ENCODE data around the gene RASA3.
"Not testable (repeated sequence)": the region's sequence is repeated elsewhere in the genome, so short reads cannot be mapped to it uniquely, and the experiment has no call there.

Gene RASA3

DNA sequence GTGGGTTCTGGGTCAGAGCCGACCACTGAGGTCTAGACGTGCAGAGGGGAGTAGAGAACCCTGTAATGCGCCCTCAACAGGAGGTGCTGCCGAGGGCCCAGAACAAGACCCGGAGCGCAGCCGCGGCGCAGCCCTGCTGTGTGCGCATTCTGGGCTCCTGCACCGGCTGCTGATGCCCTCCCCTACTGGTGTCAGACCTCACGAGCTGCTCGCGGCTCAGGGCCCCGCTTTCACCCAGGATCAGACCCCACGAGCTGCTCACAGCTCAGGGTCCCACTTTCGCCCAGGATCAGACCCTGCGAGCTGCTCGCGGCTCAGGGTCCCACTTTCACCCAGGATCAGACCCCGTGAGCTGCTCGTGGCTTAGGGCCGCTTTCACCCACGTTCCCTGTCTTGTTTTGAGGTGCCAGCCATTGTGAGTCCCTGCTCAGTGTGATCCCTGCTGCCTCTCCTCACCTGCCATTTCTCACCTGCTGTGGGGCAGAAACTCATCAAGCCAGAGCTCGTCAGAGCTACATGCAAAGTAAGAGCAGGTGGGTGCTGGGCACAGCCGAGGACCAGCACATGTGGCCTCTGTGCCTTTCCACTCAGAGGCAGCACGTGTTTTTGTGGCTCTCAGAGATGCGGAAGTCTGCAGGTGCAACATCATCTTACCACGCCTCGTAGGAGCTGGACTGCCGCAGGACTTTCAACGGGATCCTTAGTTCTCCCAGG is 111.5 kb downstream of the RASA3 start:
- in situ Hi-C loops (cut with HindIII; ENCODE audit: low pct_unique_long_range_greater_than_20kb, low sequenced_read_pairs), result no loop called here
- TF ChIP-seq JUND (IDR thresholded peaks at IDR 0.05; ENCODE audit: low read depth), result no peak

DNA sequence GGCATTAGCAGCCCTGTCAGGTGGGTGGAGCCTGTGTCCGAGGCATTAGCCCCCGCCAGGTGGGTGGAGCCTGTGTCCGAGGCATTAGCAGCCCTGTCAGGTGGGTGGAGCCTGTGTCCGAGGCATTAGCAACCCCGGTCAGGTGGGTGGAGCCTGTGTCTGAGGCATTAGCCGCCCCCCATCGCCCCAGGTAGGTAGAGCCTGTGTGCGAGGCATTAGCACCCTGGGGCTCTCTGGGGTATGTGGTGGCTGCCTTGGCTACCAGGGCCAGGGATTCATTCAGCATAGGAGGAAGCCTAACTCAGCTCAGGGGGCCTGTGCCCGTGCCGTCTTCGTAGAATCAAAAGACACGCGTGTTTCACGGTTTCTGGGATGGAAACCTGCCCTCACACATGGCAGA is 112.3 kb downstream of the RASA3 start:
- in situ Hi-C loops (cut with HindIII; ENCODE audit: low pct_unique_long_range_greater_than_20kb, low sequenced_read_pairs), result not testable (repeated sequence)
- DNase-seq (ENCODE audit: low read depth in 1 of 2, low spot score in 1 of 2), result peak in 1 of 2 experiments; percentile 50

More for the DNA sequence above, 111.5 kb downstream of the RASA3 start:
- DNase-seq (ENCODE audit: low read depth in 1 of 2, low spot score in 1 of 2), result no peak

GRCh38 chr13:114019367-114019766 is 113.1 kb downstream of the RASA3 start:
- DNase-seq (ENCODE audit: low read depth in 1 of 2, low spot score in 1 of 2), result peak; percentile 90 to 93

DNA sequence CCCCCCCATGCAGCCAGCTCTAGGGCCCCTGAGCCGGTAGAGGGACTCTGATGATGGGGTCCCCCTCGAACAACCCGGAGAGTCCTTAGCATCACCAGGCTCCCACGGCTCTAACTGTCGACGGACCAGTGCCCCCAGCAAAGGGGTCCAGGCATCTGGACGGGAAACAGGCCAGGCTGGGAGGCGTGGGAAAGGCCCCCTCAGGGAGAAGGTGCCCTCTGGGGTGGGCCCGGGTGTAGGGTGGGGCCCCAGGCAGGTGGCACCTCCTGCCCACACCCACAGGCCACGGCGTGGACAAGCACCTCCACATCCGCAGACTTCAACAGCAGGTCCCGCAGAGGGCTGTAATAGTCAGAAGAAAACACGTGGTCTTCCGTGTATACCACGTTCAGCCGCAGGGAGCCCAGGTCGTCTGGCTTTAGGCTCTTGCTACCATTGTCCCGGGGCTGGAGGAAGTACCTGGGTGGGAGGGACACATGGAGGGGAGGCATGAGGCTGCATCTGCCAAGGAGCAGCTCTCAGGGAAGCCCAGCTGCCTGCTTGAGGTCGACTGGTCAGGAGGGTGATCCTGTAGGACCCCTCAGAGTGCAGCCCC is 113.9 kb downstream of the RASA3 start:
- in situ Hi-C loops (cut with HindIII; ENCODE audit: low pct_unique_long_range_greater_than_20kb, low sequenced_read_pairs), result no loop called here
- DNase-seq (ENCODE audit: low read depth in 1 of 2, low spot score in 1 of 2), result no peak
- no peak for TF ChIP-seq JUND (IDR thresholded peaks at IDR 0.05; ENCODE audit: low read depth)

More at GRCh38 chr13:114019367-114019766, 113.1 kb downstream of the RASA3 start:
- in situ Hi-C loops (cut with HindIII; ENCODE audit: low pct_unique_long_range_greater_than_20kb, low sequenced_read_pairs), result no loop called here
- no peak for TF ChIP-seq JUND (IDR thresholded peaks at IDR 0.05; ENCODE audit: low read depth)

GRCh38 chr13:114017966-114018365 is 114.5 kb downstream of the RASA3 start:
- no peak for TF ChIP-seq JUND (IDR thresholded peaks at IDR 0.05; ENCODE audit: low read depth)
- in situ Hi-C loops (cut with HindIII; ENCODE audit: low pct_unique_long_range_greater_than_20kb, low sequenced_read_pairs), result no loop called here
- DNase-seq (ENCODE audit: low read depth in 1 of 2, low spot score in 1 of 2), result no peak

DNA sequence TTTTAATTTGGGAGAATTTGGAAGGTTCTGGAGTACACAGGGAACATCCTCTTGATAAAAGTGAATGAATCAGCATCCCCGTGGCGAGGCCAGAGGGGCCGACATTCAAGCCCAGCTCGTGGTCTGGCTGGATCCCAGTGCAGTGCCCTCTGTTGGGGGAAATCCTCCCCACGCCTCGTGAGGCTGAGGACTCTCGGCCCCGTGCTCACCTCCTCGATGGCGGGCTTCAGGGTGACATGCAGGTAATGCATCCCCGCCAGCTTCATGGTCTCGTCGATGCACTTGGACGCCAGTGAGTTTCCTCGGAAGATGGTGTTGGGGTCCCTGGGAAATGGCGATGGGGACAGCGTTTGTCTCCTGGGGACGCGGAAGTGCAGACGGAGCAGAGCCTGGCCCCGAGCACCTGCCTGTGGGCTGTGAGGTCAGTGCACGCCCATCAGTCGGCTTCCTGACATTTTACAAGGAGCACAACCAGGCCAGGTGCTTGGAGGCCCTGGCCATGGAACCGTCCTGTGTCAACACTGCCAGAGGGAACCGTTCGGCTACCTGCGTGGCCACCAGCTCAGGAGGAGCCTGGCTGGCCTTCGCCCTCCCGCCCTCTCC is 115.3 kb downstream of the RASA3 start:
- TF ChIP-seq JUND (IDR thresholded peaks at IDR 0.05; ENCODE audit: low read depth), result no peak
- no peak for DNase-seq (ENCODE audit: low read depth in 1 of 2, low spot score in 1 of 2)
- in situ Hi-C loops (cut with HindIII; ENCODE audit: low pct_unique_long_range_greater_than_20kb, low sequenced_read_pairs), result no loop called here

DNA sequence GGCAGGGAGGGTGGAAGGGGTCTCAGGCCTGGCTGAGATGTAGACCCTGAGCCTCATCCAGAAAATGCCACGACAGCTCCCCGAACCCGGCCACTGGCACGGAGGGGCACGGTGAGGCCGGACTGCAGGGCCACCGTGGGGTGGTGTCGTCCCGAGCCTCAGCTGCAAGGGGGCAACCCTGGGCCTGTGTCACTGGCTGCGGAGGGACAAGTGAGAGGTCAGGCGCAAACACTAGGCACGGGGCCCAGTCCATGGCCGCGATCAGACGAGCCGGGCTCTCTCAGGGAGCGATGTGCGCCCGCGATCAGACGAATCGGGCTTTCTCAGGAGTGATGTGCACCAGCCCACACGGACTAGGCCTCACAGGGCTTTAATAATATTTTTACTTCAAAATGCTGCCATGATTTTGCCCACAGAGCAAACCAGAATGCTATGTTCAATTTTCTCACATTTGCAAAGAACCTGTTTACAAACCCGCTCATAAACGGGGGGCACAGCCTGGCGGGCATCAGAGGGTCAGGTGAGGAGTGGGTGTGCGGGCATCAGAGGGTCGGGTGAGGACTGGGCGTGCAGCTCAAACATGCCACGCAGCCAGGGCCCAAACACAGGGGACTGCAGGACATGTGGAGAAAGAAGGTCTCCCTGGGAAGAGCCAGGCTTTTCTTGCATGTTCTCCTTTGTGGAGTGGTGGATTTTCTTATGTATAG is 115.9 kb downstream of the RASA3 start:
- DNase-seq (ENCODE audit: low read depth in 1 of 2, low spot score in 1 of 2), result no peak
- in situ Hi-C loops (cut with HindIII; ENCODE audit: low pct_unique_long_range_greater_than_20kb, low sequenced_read_pairs), result no loop called here
- TF ChIP-seq JUND (IDR thresholded peaks at IDR 0.05; ENCODE audit: low read depth), result no peak

GRCh38 chr13:114015969-114016295 is 116.5 kb downstream of the RASA3 start:
- DNase-seq (ENCODE audit: low read depth in 1 of 2, low spot score in 1 of 2), result no peak
- in situ Hi-C loops (cut with HindIII; ENCODE audit: low pct_unique_long_range_greater_than_20kb, low sequenced_read_pairs), result no loop called here
- TF ChIP-seq JUND (IDR thresholded peaks at IDR 0.05; ENCODE audit: low read depth), result no peak

- no peak for TF ChIP-seq JUND (IDR thresholded peaks at IDR 0.05; ENCODE audit: low read depth)
- in situ Hi-C loops (cut with HindIII; ENCODE audit: low pct_unique_long_range_greater_than_20kb, low sequenced_read_pairs), result no loop called here
- DNase-seq (ENCODE audit: low read depth in 1 of 2, low spot score in 1 of 2), result peak in 1 of 2 experiments; percentile 71
Observed at GRCh38 chr13:114015111-114015968, 117.1 kb downstream of the RASA3 start.

DNA sequence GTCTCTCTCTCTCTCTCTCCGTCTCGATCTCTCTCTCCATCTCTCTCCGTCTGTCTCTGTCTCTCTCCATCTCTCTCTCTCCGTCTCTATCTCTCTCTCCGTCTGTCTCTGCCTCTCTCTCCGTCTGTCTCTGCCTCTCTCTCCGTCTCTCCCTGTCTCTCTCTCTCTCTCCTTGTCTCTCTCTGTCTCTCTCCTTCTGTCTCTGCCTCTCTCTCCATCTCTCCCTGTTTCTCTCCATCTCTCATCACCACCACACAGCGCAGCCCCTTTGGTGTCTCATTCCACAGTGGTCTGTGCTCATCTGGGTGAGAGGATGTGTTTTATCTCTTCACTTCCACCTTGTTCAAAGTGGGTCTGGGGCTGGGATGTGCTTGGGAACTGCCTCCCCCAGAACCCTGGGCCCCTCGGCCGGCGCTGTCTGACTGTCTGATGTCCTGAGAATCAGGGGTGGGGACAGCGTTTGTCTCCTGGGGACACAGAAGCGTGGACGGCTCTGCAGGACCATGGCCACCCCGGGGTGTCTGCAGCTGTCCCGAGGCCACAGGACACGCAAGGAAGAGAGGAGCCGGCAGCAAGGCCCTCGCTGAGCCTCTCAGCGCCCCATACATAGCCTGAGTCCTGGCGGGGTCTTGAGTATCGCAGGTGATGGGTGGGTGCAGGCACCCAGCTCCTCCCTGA is 118.3 kb downstream of the RASA3 start:
- in situ Hi-C loops (cut with HindIII; ENCODE audit: low pct_unique_long_range_greater_than_20kb, low sequenced_read_pairs), result no loop called here

GRCh38 chr13:114013336-114013735 is 119.1 kb downstream of the RASA3 start:
- TF ChIP-seq JUND (IDR thresholded peaks at IDR 0.05; ENCODE audit: low read depth), result no peak
- in situ Hi-C loops (cut with HindIII; ENCODE audit: low pct_unique_long_range_greater_than_20kb, low sequenced_read_pairs), result no loop called here
- DNase-seq (ENCODE audit: low read depth in 1 of 2, low spot score in 1 of 2), result no peak

More for the DNA sequence above, 118.3 kb downstream of the RASA3 start:
- DNase-seq (ENCODE audit: low read depth in 1 of 2, low spot score in 1 of 2), result no peak
- TF ChIP-seq JUND (IDR thresholded peaks at IDR 0.05; ENCODE audit: low read depth), result no peak

DNA sequence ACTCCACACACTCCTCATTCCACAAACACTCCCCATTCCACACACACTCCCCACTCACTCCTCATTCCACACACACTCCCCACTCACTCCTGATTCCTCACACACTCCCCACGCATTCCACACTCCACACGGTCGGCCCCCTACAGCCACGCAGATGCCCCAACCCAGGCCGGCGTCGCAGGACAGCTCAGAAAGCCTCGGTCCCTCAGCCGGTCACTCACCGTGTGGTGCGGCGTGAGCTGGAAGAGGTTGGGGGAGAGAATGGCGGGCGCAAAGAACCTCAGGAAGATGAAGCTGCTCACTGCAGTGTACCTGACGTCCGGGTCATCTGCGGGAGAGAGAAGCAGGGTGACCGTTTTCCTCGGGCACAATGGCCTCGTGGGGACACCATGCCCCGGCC is 119.5 kb downstream of the RASA3 start:
- no peak for TF ChIP-seq JUND (IDR thresholded peaks at IDR 0.05; ENCODE audit: low read depth)
- in situ Hi-C loops (cut with HindIII; ENCODE audit: low pct_unique_long_range_greater_than_20kb, low sequenced_read_pairs), result no loop called here
- DNase-seq (ENCODE audit: low read depth in 1 of 2, low spot score in 1 of 2), result no peak
